NCI-H774 (cell line): Measurements from ENCODE around the gene BACH1.

Experiments
- DNase-seq: peaks from one replicate; lab custom pipeline; 2025; lab: John Stamatoyannopoulos, UW

Gene BACH1

DNA sequence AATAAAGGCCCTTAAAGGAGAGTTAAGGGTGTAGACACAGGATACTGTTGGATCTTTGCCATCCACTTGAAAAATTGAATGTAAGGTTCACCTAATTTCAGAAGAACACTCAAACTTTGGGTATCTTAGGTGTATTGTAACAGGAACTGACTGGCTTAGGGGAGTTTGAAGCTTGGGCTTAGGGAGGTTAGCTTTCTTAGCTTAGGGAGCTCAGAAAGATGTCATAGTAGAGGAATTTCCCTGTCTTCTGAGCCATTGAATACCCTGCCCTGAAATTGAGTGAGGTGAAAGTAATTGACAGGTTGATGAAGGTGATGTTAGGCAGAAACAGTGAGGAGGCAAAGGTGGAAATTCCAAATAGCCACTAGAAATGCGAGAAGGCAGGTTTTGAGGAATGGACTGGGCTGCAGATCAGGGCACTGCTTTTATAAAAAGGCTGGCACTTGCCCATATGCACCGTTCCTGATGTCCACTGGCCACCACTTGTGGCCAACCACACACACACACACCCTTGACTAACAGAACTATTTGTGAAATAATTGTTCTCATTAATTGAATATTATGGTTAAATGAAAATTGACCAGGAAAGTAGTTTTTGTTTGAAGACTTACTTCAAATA is 16.5 kb downstream of the BACH1 start:
- DNase-seq: no peak

- DNase-seq: no peak
Measured at GRCh38 chr21:29316029-29316742, 17.5 kb downstream of the BACH1 start.

GRCh38 chr21:29316806-29317205 is 18.1 kb downstream of the BACH1 start:
- DNase-seq: no peak

DNA sequence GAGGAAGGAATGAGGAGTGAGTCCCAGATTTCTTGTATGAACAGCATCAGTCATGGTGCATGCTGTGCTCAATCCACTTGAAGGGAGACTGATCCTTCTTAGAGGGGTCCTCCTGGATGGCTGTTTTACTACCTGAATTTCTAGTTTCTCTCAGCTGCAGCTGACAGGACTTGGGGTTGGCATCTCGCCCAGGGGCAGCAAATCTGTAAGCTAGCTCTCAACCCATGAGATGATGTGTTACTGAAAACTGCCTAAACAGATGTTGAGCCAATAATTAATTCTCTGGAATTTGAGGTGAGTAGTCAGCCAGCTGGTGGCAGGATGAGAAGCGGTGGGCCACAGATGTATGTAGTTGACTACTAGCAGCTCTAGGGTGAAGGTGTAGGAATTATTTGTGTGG is 19.6 kb downstream of the BACH1 start:
- DNase-seq: no peak

GRCh38 chr21:29320031-29320430 is 21.3 kb downstream of the BACH1 start:
- DNase-seq: no peak

DNA sequence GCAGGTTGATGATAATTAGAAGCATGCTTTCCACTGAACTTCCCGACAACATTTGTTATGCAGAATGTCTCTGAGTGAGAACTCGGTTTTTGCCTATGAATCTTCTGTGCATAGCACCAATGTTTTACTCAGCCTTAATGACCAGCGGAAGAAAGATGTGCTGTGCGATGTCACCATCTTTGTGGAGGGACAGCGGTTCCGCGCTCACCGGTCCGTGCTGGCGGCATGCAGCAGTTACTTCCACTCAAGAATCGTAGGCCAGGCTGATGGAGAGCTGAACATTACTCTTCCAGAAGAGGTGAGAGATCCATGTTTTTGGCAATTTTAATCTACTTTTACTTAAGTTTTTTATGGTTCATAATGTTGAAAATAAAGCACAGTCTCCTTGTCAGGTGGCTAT is 22.5 kb downstream of the BACH1 start:
- DNase-seq: no peak

DNA sequence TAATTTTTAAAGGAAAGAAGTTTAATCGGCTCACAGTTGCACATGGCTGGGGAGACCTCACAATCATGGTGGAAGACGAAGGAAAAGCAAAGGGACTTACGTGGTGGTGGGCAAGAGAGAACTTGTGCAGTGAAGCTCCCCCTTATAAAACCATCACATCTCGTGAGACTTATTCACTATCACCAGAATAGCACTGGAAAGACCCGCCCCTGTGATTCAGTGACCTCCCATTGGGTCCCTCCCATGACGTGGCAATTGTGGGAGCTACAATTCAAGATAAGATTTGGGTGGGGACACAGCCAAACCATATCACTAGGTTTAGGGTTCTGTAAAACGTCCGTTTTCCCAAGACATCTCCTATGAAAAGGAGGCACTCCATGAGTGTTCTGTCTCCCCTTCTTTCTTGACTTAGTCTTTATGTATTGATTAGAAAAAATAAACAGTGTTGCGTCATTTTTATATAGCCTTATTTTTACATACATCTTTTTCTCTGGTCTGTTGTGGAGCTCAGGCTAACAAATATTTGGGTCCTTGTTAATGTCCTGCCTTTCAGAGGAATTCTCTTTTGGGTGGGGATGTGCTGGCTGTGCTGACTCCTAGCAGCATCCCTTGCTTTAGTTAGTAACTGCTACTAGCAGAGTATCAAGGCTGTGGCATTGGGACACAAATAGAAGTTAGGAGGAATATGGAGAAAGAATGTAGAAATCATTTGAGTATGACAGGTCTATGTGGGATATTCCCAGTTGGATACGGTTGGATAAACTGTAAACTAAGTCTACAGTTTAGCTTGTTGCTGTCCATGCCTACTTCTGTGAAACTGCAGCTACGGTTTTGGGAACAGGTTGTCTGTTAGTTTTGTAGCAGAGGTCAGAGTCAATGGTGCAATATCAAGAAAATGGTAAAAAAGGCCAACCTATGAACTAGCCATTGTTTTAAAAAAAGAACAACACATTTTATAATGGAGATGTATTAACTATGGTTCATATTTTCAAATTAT is 23.5 kb downstream of the BACH1 start:
- no peak for DNase-seq

- no peak for DNase-seq
Measured at GRCh38 chr21:29323189-29323588, 24.5 kb downstream of the BACH1 start.

GRCh38 chr21:29326914-29327554 is 28.3 kb downstream of the BACH1 start:
- no peak for DNase-seq

DNA sequence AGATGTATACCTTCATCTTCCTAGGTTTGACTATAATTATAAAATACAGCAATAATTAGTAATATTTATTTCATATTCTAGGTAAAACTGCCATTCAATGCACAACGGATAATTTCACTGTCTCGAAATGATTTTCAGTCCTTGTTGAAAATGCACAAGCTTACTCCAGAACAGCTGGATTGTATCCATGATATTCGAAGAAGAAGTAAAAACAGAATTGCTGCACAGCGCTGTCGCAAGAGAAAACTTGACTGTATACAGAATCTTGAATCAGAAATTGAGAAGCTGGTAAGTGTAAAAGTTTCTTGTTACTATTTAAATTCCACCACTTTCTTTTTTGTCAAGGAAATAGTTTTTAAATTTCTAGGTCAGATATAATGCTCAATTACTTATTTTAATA is 30.7 kb downstream of the BACH1 start:
- DNase-seq: no peak

DNA sequence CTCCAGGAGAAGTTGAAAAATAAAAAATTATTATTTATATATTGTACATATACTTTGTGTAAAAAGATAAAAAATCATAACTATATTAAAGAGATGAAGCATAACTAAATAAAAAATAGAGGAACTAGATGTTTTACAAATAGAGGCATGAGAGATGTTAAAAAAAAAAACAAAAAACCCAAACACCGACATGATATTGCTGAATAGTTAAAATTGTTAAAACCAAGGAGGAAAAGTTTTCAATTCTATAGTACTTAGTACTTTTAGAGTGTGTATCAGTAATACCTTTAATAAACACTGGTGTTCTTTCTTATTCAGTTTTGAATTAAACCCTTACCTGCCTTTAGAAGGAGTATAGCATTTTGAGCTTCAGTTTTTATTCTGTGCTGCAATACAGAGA is 32.1 kb downstream of the BACH1 start:
- DNase-seq: no peak

- DNase-seq: no peak
Measured at GRCh38 chr21:29332461-29333362, 34.0 kb downstream of the BACH1 start.

DNA sequence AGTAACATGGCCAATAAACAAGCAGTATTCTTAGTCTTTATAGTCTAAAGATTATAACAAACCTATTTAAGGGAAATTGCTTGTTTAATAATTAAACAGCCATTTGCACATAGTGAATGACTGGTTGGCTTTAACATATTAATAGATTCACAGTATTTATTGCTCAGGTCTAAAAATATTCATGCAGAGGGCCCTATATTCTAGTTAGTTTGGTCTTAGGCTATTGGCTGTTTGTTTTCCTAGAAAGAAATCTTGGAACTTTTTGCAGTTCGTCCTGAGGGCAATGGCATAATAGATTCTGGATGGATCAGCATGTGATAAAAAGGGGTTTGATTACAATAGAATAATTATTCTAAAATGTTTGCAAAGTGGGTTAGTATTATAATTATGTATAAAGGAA is 34.7 kb downstream of the BACH1 start:
- no peak for DNase-seq

- DNase-seq: no peak
Measured at GRCh38 chr21:29334717-29335428, 36.2 kb downstream of the BACH1 start.

DNA sequence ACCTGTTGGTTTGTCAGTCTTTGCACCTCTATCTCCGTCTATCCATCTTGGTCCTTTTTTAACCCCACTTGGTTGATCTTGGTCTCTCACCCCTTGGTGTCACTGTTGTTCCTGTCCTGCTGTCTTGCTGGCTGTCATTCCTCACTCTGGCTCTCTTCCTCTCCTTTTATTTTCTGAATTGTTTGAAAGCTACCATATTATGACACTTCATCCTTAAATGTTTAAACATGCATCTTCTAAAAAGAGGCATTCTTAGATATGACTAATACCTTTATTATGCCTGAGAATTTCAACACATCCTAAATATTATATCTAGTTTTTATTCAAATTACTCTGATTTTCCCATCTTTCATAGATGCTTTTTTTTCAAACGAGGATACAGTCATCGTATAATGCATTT is 37.0 kb downstream of the BACH1 start:
- DNase-seq: no peak

DNA sequence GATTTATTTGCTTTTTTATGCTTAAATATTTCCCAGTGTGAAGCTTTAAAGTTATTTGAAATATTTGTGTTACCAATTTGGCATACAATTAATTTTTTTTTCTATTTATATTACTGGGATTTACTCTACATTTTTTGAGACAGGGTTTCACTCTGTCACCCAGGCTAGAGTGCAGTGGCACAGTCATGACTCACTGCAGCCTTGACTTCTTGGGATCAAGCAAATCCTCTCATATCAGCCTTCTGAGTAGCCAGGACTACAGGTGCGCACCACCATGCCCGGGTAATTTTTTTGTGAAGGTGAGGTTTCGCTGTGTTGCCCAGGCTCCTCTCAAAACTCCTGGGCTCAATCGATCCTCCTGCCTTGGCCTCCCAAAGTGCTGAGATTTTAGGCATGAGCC is 39.5 kb downstream of the BACH1 start:
- DNase-seq: no peak

DNA sequence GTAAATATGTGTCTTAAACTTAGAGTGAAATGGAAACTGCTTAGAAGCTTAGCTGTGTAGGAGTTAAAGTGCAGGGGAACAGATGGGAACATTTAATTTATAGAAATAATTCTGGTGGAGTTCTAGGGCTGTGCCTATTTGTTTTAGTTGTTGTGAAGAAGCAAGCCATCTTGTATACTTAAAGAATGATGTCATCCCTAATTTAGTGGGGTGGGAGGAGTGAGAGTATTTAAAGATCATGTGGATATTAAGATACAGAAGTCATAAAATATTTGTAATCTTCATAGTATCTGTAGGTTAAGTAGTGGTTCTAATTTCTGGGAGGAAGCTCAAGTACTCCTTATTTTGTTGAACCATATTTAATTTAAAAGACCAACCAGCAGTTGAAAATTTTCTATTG is 41.5 kb downstream of the BACH1 start:
- DNase-seq: no peak

DNA sequence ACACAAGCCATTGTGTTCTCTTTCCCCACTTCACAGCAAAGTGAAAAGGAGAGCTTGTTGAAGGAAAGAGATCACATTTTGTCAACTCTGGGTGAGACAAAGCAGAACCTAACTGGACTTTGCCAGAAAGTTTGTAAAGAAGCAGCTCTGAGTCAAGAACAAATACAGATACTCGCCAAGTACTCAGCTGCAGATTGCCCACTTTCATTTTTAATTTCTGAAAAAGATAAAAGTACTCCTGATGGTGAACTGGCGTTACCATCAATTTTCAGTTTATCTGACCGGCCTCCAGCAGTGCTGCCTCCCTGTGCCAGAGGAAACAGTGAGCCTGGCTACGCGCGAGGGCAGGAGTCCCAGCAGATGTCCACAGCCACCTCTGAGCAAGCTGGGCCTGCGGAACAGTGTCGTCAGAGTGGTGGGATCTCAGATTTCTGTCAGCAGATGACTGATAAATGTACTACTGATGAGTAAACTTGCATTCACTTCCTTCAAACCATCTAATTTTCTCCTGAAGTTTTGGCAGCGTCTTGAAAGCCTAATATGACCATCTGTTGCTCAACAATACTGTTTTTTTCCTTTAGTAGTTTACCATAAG is 43.7 kb downstream of the BACH1 start:
- no peak for DNase-seq

DNA sequence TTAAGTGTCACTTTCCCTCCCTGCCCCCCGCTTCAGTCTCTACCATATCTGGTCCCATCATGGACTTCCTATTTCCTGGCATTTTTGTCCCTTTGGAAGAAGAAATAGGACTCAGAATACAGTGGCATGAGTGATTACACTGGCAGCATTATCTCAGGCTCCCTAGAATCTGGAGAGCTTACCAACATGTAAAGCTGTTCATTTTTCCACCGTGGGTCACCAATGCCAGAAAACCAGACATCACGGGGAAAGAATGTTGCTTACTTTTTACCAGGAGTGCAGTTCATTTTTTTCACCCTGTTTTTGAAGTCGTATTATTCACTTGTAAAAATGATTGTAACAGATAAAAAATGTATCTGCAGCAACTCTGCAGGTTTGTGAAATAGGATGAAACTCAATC is 44.8 kb downstream of the BACH1 start:
- no peak for DNase-seq

DNA sequence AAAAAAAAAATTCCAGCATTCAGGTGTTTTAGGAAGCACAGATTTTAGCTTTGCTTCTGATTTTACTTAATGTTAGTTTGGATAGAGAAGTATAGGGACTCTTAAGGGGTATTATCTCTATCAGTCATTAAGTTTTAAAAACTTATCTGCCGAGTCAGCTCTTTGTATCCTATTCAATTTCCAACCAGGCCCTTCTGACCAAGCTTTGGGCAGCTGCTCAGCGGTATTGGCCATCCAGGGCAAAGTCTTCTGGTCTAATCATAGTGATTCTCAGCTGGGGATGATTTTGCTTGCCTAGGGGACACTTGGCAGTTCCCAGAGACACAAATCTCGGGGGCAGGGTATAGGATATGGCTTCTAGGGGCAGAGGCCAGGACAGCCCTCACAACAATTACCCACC is 47.6 kb downstream of the BACH1 start:
- DNase-seq: no peak
